LNCaP clone FGC (cell line): ENCODE results near the gene ACBD3.

ENCODE experiments used
- DNase-seq: peaks from one replicate; pipeline ENCODE4 v3.0.0-alpha.2; 2011; ENCODE audit warnings: low read depth
- H3K4me3 ChIP-seq: 2 replicates; pipeline ENCODE4 v1.5.1; 2011; ENCODE audit warnings: mild to moderate bottlenecking, low read depth, low read length, control low read depth
- CTCF ChIP-seq: IDR thresholded peaks from 2 replicates; pipeline ENCODE4 v1.5.1; 2012; ENCODE audit warnings: mild to moderate bottlenecking; ENCODE audit not compliant: control insufficient read depth, insufficient read depth; ENCODE audit errors: extremely low read depth

The ACBD3 gene

GRCh38 chr1:226118357-226118756, 68.2 kb downstream of the ACBD3 start:
- no peak for TF ChIP-seq CTCF
- DNase-seq = no peak
- no peak overlapping the region for H3K4me3 ChIP-seq

- TF ChIP-seq CTCF = no peak
- no peak for DNase-seq
Observed at GRCh38 chr1:226117330-226117729, 69.2 kb downstream of the ACBD3 start.

GRCh38 chr1:226116673-226117072, 69.9 kb downstream of the ACBD3 start:
- DNase-seq = no peak
- no peak for TF ChIP-seq CTCF

More at GRCh38 chr1:226117330-226117729, 69.2 kb downstream of the ACBD3 start:
- H3K4me3 ChIP-seq = no peak overlapping the region

GRCh38 chr1:226112626-226113025, 73.9 kb downstream of the ACBD3 start:
- H3K4me3 ChIP-seq = no peak overlapping the region
- no peak for TF ChIP-seq CTCF
- DNase-seq = no peak

More at GRCh38 chr1:226116673-226117072, 69.9 kb downstream of the ACBD3 start:
- no peak overlapping the region for H3K4me3 ChIP-seq

GRCh38 chr1:226111883-226112261, 74.7 kb downstream of the ACBD3 start:
- TF ChIP-seq CTCF = no peak
- no peak for DNase-seq
- H3K4me3 ChIP-seq = no peak overlapping the region

GRCh38 chr1:226111098-226111882, 75.3 kb downstream of the ACBD3 start:
- no peak for DNase-seq
- no peak for TF ChIP-seq CTCF
- H3K4me3 ChIP-seq = no peak overlapping the region
